GM18873 (cell line): ENCODE measurements around the gene PRKG1.
"Not testable (repeated sequence)": the region's sequence is repeated elsewhere in the genome, so short reads cannot be mapped to it uniquely, and the experiment has no call there.

Source experiments
- ATAC-seq: cut with Tn5 transposase; IDR thresholded peaks from one replicate; pipeline ENCODE4 v1.9.1; 2021; ENCODE audit warnings: mild to moderate bottlenecking, moderate library complexity, moderate number of reproducible peaks; ENCODE audit not compliant: unreplicated experiment, low FRiP score

PRKG1 gene

GRCh38 chr10:51708609-51709008 lies 634.3 kb downstream of the PRKG1 start:
- no peak for ATAC-seq

GRCh38 chr10:51709324-51709972 lies 635.2 kb downstream of the PRKG1 start:
- ATAC-seq = no peak

GRCh38 chr10:51711519-51711891 lies 637.2 kb downstream of the PRKG1 start:
- no peak for ATAC-seq

- ATAC-seq = no peak
Observed at GRCh38 chr10:51716981-51717380, 642.7 kb downstream of the PRKG1 start.

GRCh38 chr10:51718804-51719291 lies 644.6 kb downstream of the PRKG1 start:
- ATAC-seq = no peak

GRCh38 chr10:51724038-51724437 lies 649.8 kb downstream of the PRKG1 start:
- ATAC-seq = no peak

GRCh38 chr10:51729822-51730555 lies 655.7 kb downstream of the PRKG1 start:
- ATAC-seq = no peak

- ATAC-seq = no peak
Observed at GRCh38 chr10:51733057-51733456, 658.8 kb downstream of the PRKG1 start.

GRCh38 chr10:51743146-51743545 lies 668.9 kb downstream of the PRKG1 start:
- peak; percentile 86 for ATAC-seq

GRCh38 chr10:51744235-51745000 lies 670.1 kb downstream of the PRKG1 start:
- ATAC-seq = no peak

GRCh38 chr10:51745397-51745796 lies 671.1 kb downstream of the PRKG1 start:
- ATAC-seq = no peak

GRCh38 chr10:51747216-51747615 lies 672.9 kb downstream of the PRKG1 start:
- ATAC-seq = no peak

GRCh38 chr10:51748959-51749358 lies 674.7 kb downstream of the PRKG1 start:
- no peak for ATAC-seq

- no peak for ATAC-seq
Observed at GRCh38 chr10:51758366-51758765, 684.1 kb downstream of the PRKG1 start.

- ATAC-seq = not testable (repeated sequence)
Observed at GRCh38 chr10:51758838-51759237, 684.6 kb downstream of the PRKG1 start.

- ATAC-seq = no peak
Observed at GRCh38 chr10:51759896-51760534, 685.7 kb downstream of the PRKG1 start.

- no peak for ATAC-seq
Observed at GRCh38 chr10:51760864-51761640, 686.8 kb downstream of the PRKG1 start.

GRCh38 chr10:51763746-51764145 lies 689.5 kb downstream of the PRKG1 start:
- no peak for ATAC-seq

- no peak for ATAC-seq
Observed at GRCh38 chr10:51765284-51765971, 691.1 kb downstream of the PRKG1 start.
